Epithelial cell of proximal tubule (primary cell): ENCODE measurements around the gene MDH2. TPM values are rescaled to one million over a fixed set of nuclear protein-coding genes. Genes with fewer than 3 reads are reported as not detected.
"Not testable (repeated sequence)": the region's sequence is repeated elsewhere in the genome, so short reads cannot be mapped to it uniquely, and the experiment has no call there.

Experiments
- DNase-seq: peaks from one replicate; pipeline ENCODE4 v3.0.0-alpha.2; 2011; ENCODE audit warnings: low read depth
- H3K4me3 ChIP-seq: 2 replicates; pipeline ENCODE4 v1.5.1; 2011; ENCODE audit warnings: low read depth, mild to moderate bottlenecking, low read length
- CTCF ChIP-seq: conservative IDR thresholded peaks from 2 replicates; pipeline ENCODE4 v1.5.1; 2012; ENCODE audit warnings: low read depth, mild to moderate bottlenecking, low read length
- total RNA-seq: library from RNA; depleted of rRNA; stranded (reverse); fragments of >200 nt; gene quantifications from 2 replicates; pipeline ENCODE4 v1.2.3, GENCODE V29; 2015

The MDH2 gene
- total RNA-seq, 1 donor from 2014 or later = 123 TPM

- TF ChIP-seq CTCF = no peak
- peak overlapping the region; percentile 93 for H3K4me3 ChIP-seq
Observed at GRCh38 chr7:76048668-76048988, 722 bp downstream of the MDH2 start.

GRCh38 chr7:76049295-76049694, 1.4 kb downstream of the MDH2 start:
- DNase-seq = no peak
- H3K4me3 ChIP-seq = peak overlapping the region; percentile 93
- TF ChIP-seq CTCF = no peak

More at GRCh38 chr7:76048668-76048988, 722 bp downstream of the MDH2 start:
- DNase-seq = no peak

GRCh38 chr7:76050545-76050944, 2.6 kb downstream of the MDH2 start:
- no peak for DNase-seq
- no peak for TF ChIP-seq CTCF
- no peak overlapping the region for H3K4me3 ChIP-seq

- no peak for DNase-seq
- TF ChIP-seq CTCF = no peak
- no peak overlapping the region for H3K4me3 ChIP-seq
Observed at GRCh38 chr7:76051840-76052239, 3.9 kb downstream of the MDH2 start.

GRCh38 chr7:76052681-76053080, 4.8 kb downstream of the MDH2 start:
- not testable (repeated sequence) for H3K4me3 ChIP-seq, DNase-seq

- no peak for DNase-seq
- no peak overlapping the region for H3K4me3 ChIP-seq
- no peak for TF ChIP-seq CTCF
Observed at GRCh38 chr7:76053461-76053860, 5.6 kb downstream of the MDH2 start.

- H3K4me3 ChIP-seq = no peak overlapping the region
- peak; percentile 78 for DNase-seq
- TF ChIP-seq CTCF = no peak
Observed at GRCh38 chr7:76054123-76055120, 6.5 kb downstream of the MDH2 start.
